ENCODE data around the gene MEGF10. TPM values are rescaled to one million over a fixed set of nuclear protein-coding genes. Genes with fewer than 3 reads are reported as not detected.

MEGF10 gene
- 10 to 100 TPM in 5 of 9 donors, 1 to 10 TPM in 4; 1.1 to 45.1 (median 12.1) TPM for total RNA-seq
- 1 to 10 TPM in 2 of 3 donors, under 1 TPM in 1; 0.94 to 2.1 (median 1.1) TPM for polyA plus RNA-seq
- long read RNA-seq, donor 1 = 0 reads
- long read RNA-seq, donor 2 = 0 reads
- long read RNA-seq, donor 3, full-length matches to known transcripts = 1 of 1 reads
- long read RNA-seq, donor 3, partial matches to known transcripts = 0 of 1 reads
- long read RNA-seq, donor 3, other reads (novel, unspliced or antisense) = 0 of 1 reads
- long read RNA-seq, donor 4 = 0 reads
- long read RNA-seq, donor 5, full-length matches to known transcripts = 4 of 9 reads
- long read RNA-seq, donor 5, partial matches to known transcripts = 1 of 9 reads
- long read RNA-seq, donor 5, other reads (novel, unspliced or antisense) = 4 of 9 reads
- long read RNA-seq, donor 6, full-length matches to known transcripts = 1 of 2 reads
- long read RNA-seq, donor 6, partial matches to known transcripts = 1 of 2 reads
- long read RNA-seq, donor 6, other reads (novel, unspliced or antisense) = 0 of 2 reads
- long read RNA-seq, donor 7, full-length matches to known transcripts = 1 of 1 reads
- long read RNA-seq, donor 7, partial matches to known transcripts = 0 of 1 reads
- long read RNA-seq, donor 7, other reads (novel, unspliced or antisense) = 0 of 1 reads
- long read RNA-seq, donor 8, full-length matches to known transcripts = 1 of 1 reads
- long read RNA-seq, donor 8, partial matches to known transcripts = 0 of 1 reads
- long read RNA-seq, donor 8, other reads (novel, unspliced or antisense) = 0 of 1 reads
- long read RNA-seq, donor 9, full-length matches to known transcripts = 2 of 2 reads
- long read RNA-seq, donor 9, partial matches to known transcripts = 0 of 2 reads
- long read RNA-seq, donor 9, other reads (novel, unspliced or antisense) = 0 of 2 reads
- long read RNA-seq, donor 10 = 0 reads

- peaks cover 7% of the 10 kb centered on the region for H3K27me3 ChIP-seq
- peak within 1 kb of the TSS in 2 of 4 donors; percentile 6 to 41 for H3K4me3 ChIP-seq
- H3K36me3 ChIP-seq (replicated peaks in 1 of 2) = no peaks in the 10 kb centered on the region
- H3K9me3 ChIP-seq (replicated peaks in 1 of 3) = no peaks in the 10 kb centered on the region
- TF ChIP-seq CTCF (IDR thresholded peaks at IDR 0.05) (peak; percentile 38 to 63 (median 61)), POLR2A (IDR thresholded peaks at IDR 0.05) (no peak)
- intact Hi-C loops (cut with DNase I) = loop anchor here in 1 of 2 donors (5.0 kb wide), 1 partner anchor 202 kb away; no protein-coding TSS in a partner anchor
- H3K27ac ChIP-seq = peak within 1 kb of the TSS in 2 of 5 donors; percentile 28 to 35
- WGBS, 4 donors = 0 to 1% (median 1%) methylated on average over 31 to 61 of the region's 61 CpGs
- DNase-seq = peak; percentile 42 to 59 (median 53)
- no peaks in the 10 kb centered on the region for H3K4me1 ChIP-seq (replicated peaks in 1 of 2)
These were observed at the start of gene MEGF10 for GRCh38 chr5:127290019-127290945. TSS of gene MEGF10 (plus strand) at chr5:127290796. CDS start at chr5:127331309, 40,513 bp downstream.

GRCh38 chr5:127243011-127243410, 47.6 kb upstream of the MEGF10 start:
- 18 to 25% (median 22%) methylated on average over 1 of the region's 1 CpG for WGBS, 4 donors
- Histone ChIP-seq H3K4me3 (no peak overlapping the region), H3K27me3 (no peaks in the 10 kb centered on the region), H3K4me1 (replicated peaks in 1 of 2) (no peaks in the 10 kb centered on the region), H3K27ac (no peak overlapping the region), H3K36me3 (replicated peaks in 1 of 2) (no peaks in the 10 kb centered on the region), H3K9me3 (replicated peaks in 1 of 3) (peaks cover 0 to 6% (median 0%) of the 10 kb centered on the region in 3 donors)
- TF ChIP-seq POLR2A (IDR thresholded peaks at IDR 0.05) (no peak), CTCF (IDR thresholded peaks at IDR 0.05) (no peak)
- no peak for DNase-seq
- intact Hi-C loops (cut with DNase I) = no loop called here

- Histone ChIP-seq H3K36me3 (replicated peaks in 1 of 2) (no peaks in the 10 kb centered on the region), H3K9me3 (replicated peaks in 1 of 3) (no peaks in the 10 kb centered on the region), H3K4me3 (no peak overlapping the region), H3K27ac (no peak overlapping the region), H3K4me1 (replicated peaks in 1 of 2) (no peaks in the 10 kb centered on the region), H3K27me3 (no peaks in the 10 kb centered on the region)
- WGBS, 4 donors = 93 to 98% (median 96%) methylated on average over 3 of the region's 3 CpGs
- intact Hi-C loops (cut with DNase I) = no loop called here
- DNase-seq = no peak
- TF ChIP-seq POLR2A (IDR thresholded peaks at IDR 0.05) (no peak), CTCF (IDR thresholded peaks at IDR 0.05) (no peak)
These were observed 35.8 kb upstream of the MEGF10 start for GRCh38 chr5:127254729-127255284.
